GM12878 (cell line): ENCODE measurements around the gene PDE1C. TPM values are rescaled to one million over a fixed set of nuclear protein-coding genes. Genes with fewer than 3 reads are reported as not detected.

Experiments used
- ATAC-seq: fragments of 200-7000 bp; cut with Tn5 transposase; 3 replicates; pipeline ENCODE4 v1.9.1; 2020; ENCODE audit warnings: mild to moderate bottlenecking, moderate library complexity
- BruUV-seq: library from RNA; stranded (reverse); fragments of 400-500 nt; replicated peaks from 2 replicates; lab custom pipeline; 2021; lab: Mats Ljungman, UMichigan
- CTCF ChIA-PET: fragments of 300-600 bp; sonication (Branson Sonifier 250); formaldehyde crosslinking; extraction: SDS; loops from one replicate; lab custom pipeline; 2021; ENCODE audit warnings: inconsistent platforms; lab: Yijun Ruan, JAX
- POLR2A ChIA-PET: fragments of 350-600 bp; formaldehyde crosslinking; extraction: SDS; loops from one replicate; lab custom pipeline; 2021; ENCODE audit warnings: inconsistent platforms; lab: Charles Lee
- RAD21 ChIA-PET: fragments of 300-600 bp; sonication (Branson Sonifier 250); formaldehyde crosslinking; loops from one replicate; lab custom pipeline; 2023; ENCODE audit warnings: antibody characterized with exemption; ENCODE audit not compliant: unreplicated experiment; lab: Charles Lee
- SMC1A ChIA-PET: fragments of 300-600 bp; sonication (Branson Sonifier 250); formaldehyde crosslinking; loops from one replicate; lab custom pipeline; 2023; ENCODE audit not compliant: unreplicated experiment, uncharacterized antibody; lab: Charles Lee
- DNase-seq: peaks from one replicate; pipeline ENCODE4 v3.0.0-alpha.2; 2011; ENCODE audit warnings: low read depth, low spot score
- FAIRE-seq: peaks from 3 replicates; lab custom pipeline; 2011; peaks lifted over from hg19 to GRCh38; lab: Jason Lieb, UNC
- H2AFZ ChIP-seq: 2 replicates; pipeline ENCODE4 v1.6.0; 2011; ENCODE audit warnings: low read depth, low read length, control low read depth; ENCODE audit not compliant: control insufficient read depth
- H3K27ac ChIP-seq: 2 replicates; pipeline ENCODE4 v1.5.1; 2011; ENCODE audit warnings: control low read depth; ENCODE audit not compliant: control insufficient read depth, insufficient read depth
- H3K27me3 ChIP-seq, 2 experiments: replicated peaks in 1 of 2; 2 replicates each; pipeline versions ENCODE4 v1.6.0 to v1.6.1; 2011; ENCODE audit warnings: low read length in 1 of 2; ENCODE audit not compliant: control insufficient read depth in 2 of 2, insufficient read depth in 2 of 2
- H3K36me3 ChIP-seq, 2 experiments: 2 replicates each; pipeline ENCODE4 v1.5.1; 2011; ENCODE audit warnings: low read length in 1 of 2; ENCODE audit not compliant: control insufficient read depth in 2 of 2, insufficient read depth in 2 of 2
- H3K4me1 ChIP-seq: 2 replicates; pipeline ENCODE4 v1.6.1; 2011; ENCODE audit warnings: mild to moderate bottlenecking, low read length, moderate library complexity, mixed read lengths; ENCODE audit not compliant: control insufficient read depth, insufficient read depth
- H3K4me2 ChIP-seq: 2 replicates; pipeline ENCODE4 v1.6.0; 2011; ENCODE audit warnings: control low read depth; ENCODE audit not compliant: control insufficient read depth, insufficient read depth
- H3K4me3 ChIP-seq: fragments of 200-600 bp; sonication (generic); 2 replicates; pipeline ENCODE4 v1.5.1; 2016
- H3K79me2 ChIP-seq: 2 replicates; pipeline ENCODE4 v1.6.0; 2011; ENCODE audit warnings: low read length; ENCODE audit not compliant: control insufficient read depth, insufficient read depth
- H3K9ac ChIP-seq: 2 replicates; pipeline ENCODE4 v1.8.0; 2011; ENCODE audit warnings: low read length, control low read depth, mixed read lengths; ENCODE audit not compliant: control insufficient read depth, insufficient read depth
- H3K9me3 ChIP-seq: replicated peaks from 3 replicates; pipeline ENCODE4 v1.5.1; 2011; ENCODE audit warnings: mild to moderate bottlenecking, low read length; ENCODE audit not compliant: control insufficient read depth, insufficient read depth
- H4K20me1 ChIP-seq: 2 replicates; pipeline ENCODE4 v1.6.0; 2011; ENCODE audit not compliant: control insufficient read depth, insufficient read depth
- CBX3 ChIP-seq: fragments of 200-600 bp; sonication (generic); IDR thresholded peaks from 2 replicates; pipeline ENCODE4 v1.6.1; 2016; ENCODE audit warnings: low read depth, borderline replicate concordance
- CHD4 ChIP-seq: fragments of 200-600 bp; sonication (generic); IDR thresholded peaks from 2 replicates; pipeline ENCODE4 v1.6.1; 2016; ENCODE audit warnings: mild to moderate bottlenecking
- CREB1 ChIP-seq: IDR thresholded peaks from 2 replicates; pipeline ENCODE4 v1.6.1; 2012; ENCODE audit warnings: low read depth, mild to moderate bottlenecking, inconsistent platforms
- E2F8 ChIP-seq: fragments of 450-650 bp; IDR thresholded peaks from 2 replicates; pipeline ENCODE4 v1.6.1; 2018; ENCODE audit warnings: mild to moderate bottlenecking, low read depth, moderate library complexity; ENCODE audit not compliant: partially characterized antibody
- GABPA ChIP-seq: IDR thresholded peaks from 2 replicates; pipeline ENCODE4 v1.6.1; 2014; ENCODE audit warnings: antibody characterized with exemption, low read depth, mild to moderate bottlenecking, inconsistent platforms
- MLLT1 ChIP-seq: fragments of 450-650 bp; IDR thresholded peaks from 2 replicates; pipeline ENCODE4 v1.6.1; 2016; ENCODE audit warnings: mild to moderate bottlenecking
- RFX5 ChIP-seq: IDR thresholded peaks from 2 replicates; pipeline ENCODE4 v1.6.1; 2011; ENCODE audit warnings: low read depth, low read length, improper control_type of control experiment
- SUPT20H ChIP-seq: IDR thresholded peaks from 2 replicates; pipeline ENCODE4 v1.6.1; 2011; ENCODE audit warnings: low read depth, mild to moderate bottlenecking, low read length, moderate library complexity, borderline replicate concordance; ENCODE audit not compliant: control insufficient read depth
- WGBS: methylation state at CpG from one replicate; pipeline ENCODE4 v1.1.6; 2016; ENCODE audit warnings: low lambda C conversion rate; ENCODE audit not compliant: insufficient replicate concordance, insufficient coverage; ENCODE audit errors: missing lambda C conversion rate; 5-methylcytosine and 5-hydroxymethylcytosine counted together
- in situ Hi-C: fragments of 300-500 bp; cut with MboI; formaldehyde crosslinking; loops from 9 replicates; pipeline ENCODE4 v1.14.3; 2018; ENCODE audit warnings: mixed read lengths
- intact Hi-C: fragments of 100-400 bp; cut with micrococcal nuclease; formaldehyde crosslinking; loops from one replicate; pipeline ENCODE4 v1.14.2; 2022; ENCODE audit not compliant: unreplicated experiment
- polyA plus RNA-seq, 11 experiments: library from polyadenylated mRNA; depleted of rRNA in 4 of 11; unstranded in 6 of 11; stranded (reverse) in 5 of 11; fragments of >200 nt; fragmentation: Nextera tagmentation in 4 of 11; fragmentation: Illumina TruSeq in 1 of 11; extraction: Ambion mirVana in 4 of 11; extraction: Trizol in 1 of 11; gene quantifications; 1 replicate in 1 of 11; 2 replicates in 10 of 11; pipeline versions ENCODE4 v1.2.1 to v1.2.3, GENCODE V29; 2011 to 2016; ENCODE audit warnings: inconsistent platforms in 2 of 11, missing spikeins in 2 of 11, low read depth in 1 of 11
- total RNA-seq, 4 experiments: library from RNA; depleted of rRNA in 3 of 4; stranded (reverse); fragments of >200 nt in 3 of 4; fragmentation: Illumina TruSeq in 1 of 4; extraction: Trizol in 1 of 4; gene quantifications; 2 replicates each; pipeline versions ENCODE4 v1.2.1 to v1.2.3, GENCODE V29; 2013 to 2021

PDE1C gene
- total and polyA plus RNA-seq, 10 of the 15 experiments (the other 5 are each of a cell fraction or from before 2014, with no cell fraction given) = 0.29 to 2.3 (median 0.70) TPM

- H4K20me1 ChIP-seq = no peaks in the 10 kb centered on the region
- TF ChIP-seq RFX5 = no peak
- TF ChIP-seq GABPA = no peak
- TF ChIP-seq CHD4 = no peak
- no peak for TF ChIP-seq MLLT1
- no peak for TF ChIP-seq SUPT20H
- no peak for TF ChIP-seq CREB1
- no peak for TF ChIP-seq E2F8
- no peak for TF ChIP-seq CBX3
- TF ChIP-seq, all 136 proteins: peak for 0
- in situ Hi-C loops = no loop called here
- 12% methylated on average over 3 of the region's 3 CpGs for WGBS
- Histone ChIP-seq H3K27ac (no peak overlapping the region), H3K9ac (no peak overlapping the region), H3K4me1 (no peaks in the 10 kb centered on the region), H2AFZ (no peak overlapping the region), H3K4me3 (no peak overlapping the region), H3K9me3 (no peaks in the 10 kb centered on the region), H3K27me3 (no peaks in the 10 kb centered on the region; a peak in 1 of 4 replicates), H3K79me2 (no peaks in the 10 kb centered on the region), H3K4me2 (no peak overlapping the region), H3K36me3 (no peaks in the 10 kb centered on the region)
- FAIRE-seq = no peak
- DNase-seq = no peak
- ChIA-PET CTCF (interaction anchor here (1.1 to 1.5 kb wide), 2 partner anchors 10 to 281 kb away, joined by 4 to 5 read pairs; no protein-coding TSS in a partner anchor), RAD21 (no interaction called here), POLR2A (no interaction called here), SMC1A (interaction anchor here (1.2 to 1.9 kb wide), 4 partner anchors 9 to 24 kb away, joined by 3 to 4 read pairs (median 3); no protein-coding TSS in a partner anchor)
- intact Hi-C loops = no loop called here
- no peak for ATAC-seq
- BruUV-seq = no TSS peak
Measured at GRCh38 chr7:31724696-31725095, 345.5 kb downstream of the PDE1C start.
